ENCODE results near the gene PHLDA3.

DNA sequence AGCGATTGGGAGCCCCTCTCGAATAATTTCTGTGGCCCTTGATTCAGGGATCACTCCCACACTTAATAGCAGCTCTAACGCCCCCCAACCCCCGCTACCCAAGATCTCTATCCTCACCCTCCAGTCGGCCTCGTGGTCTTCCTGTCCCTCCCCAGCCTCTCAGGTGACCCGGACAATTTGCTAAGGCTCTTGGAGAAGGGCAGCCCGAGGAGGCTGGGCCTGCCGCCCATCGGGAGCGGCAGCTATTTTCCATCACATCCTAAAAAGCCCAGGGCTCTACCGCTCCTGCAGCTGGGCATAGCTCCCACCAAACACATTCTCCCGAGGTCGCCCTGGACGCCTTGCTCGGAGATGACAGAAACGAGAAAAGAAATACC, 12.0 kb upstream of the PHLDA3 start:
- TF ChIP-seq, protein P1, sequence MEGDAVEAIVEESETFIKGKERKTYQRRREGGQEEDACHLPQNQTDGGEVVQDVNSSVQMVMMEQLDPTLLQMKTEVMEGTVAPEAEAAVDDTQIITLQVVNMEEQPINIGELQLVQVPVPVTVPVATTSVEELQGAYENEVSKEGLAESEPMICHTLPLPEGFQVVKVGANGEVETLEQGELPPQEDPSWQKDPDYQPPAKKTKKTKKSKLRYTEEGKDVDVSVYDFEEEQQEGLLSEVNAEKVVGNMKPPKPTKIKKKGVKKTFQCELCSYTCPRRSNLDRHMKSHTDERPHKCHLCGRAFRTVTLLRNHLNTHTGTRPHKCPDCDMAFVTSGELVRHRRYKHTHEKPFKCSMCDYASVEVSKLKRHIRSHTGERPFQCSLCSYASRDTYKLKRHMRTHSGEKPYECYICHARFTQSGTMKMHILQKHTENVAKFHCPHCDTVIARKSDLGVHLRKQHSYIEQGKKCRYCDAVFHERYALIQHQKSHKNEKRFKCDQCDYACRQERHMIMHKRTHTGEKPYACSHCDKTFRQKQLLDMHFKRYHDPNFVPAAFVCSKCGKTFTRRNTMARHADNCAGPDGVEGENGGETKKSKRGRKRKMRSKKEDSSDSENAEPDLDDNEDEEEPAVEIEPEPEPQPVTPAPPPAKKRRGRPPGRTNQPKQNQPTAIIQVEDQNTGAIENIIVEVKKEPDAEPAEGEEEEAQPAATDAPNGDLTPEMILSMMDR (IDR thresholded peaks at IDR 0.05): no peak
- no peak for TF ChIP-seq POLR2A (IDR thresholded peaks at IDR 0.05)

Measured in gastroesophageal sphincter (tissue), 3 donors.